HG03575 (cell line): ENCODE results near the gene ELFN2.
"Not testable (repeated sequence)": the region's sequence is repeated elsewhere in the genome, so short reads cannot be mapped to it uniquely, and the experiment has no call there.

Source experiments
- ATAC-seq: cut with Tn5 transposase; IDR thresholded peaks from one replicate; pipeline ENCODE4 v1.9.1; 2021; ENCODE audit not compliant: unreplicated experiment, insufficient number of reproducible peaks, low FRiP score; ENCODE audit errors: extremely low read depth

ELFN2 gene

GRCh38 chr22:37427135-37427710 is at the start of gene ELFN2:
Gene ELFN2 (minus strand): TSS chr22:37427479. CDS start chr22:37375534, 51,945 bp downstream.
- no peak for ATAC-seq

- no peak for ATAC-seq
Measured at GRCh38 chr22:37476389-37477329, 49.4 kb upstream of the ELFN2 start.

- no peak for ATAC-seq
Measured at GRCh38 chr22:37474447-37475090, 47.3 kb upstream of the ELFN2 start.

GRCh38 chr22:37473437-37473946 is 46.2 kb upstream of the ELFN2 start:
- no peak for ATAC-seq

- ATAC-seq, result no peak
Measured at GRCh38 chr22:37472418-37473006, 45.2 kb upstream of the ELFN2 start.

- no peak for ATAC-seq
Measured at GRCh38 chr22:37471727-37472417, 44.6 kb upstream of the ELFN2 start.

GRCh38 chr22:37470087-37470445 is 42.8 kb upstream of the ELFN2 start:
- ATAC-seq, result no peak

GRCh38 chr22:37469416-37470086 is 42.3 kb upstream of the ELFN2 start:
- ATAC-seq, result no peak

- ATAC-seq, result not testable (repeated sequence)
Measured at GRCh38 chr22:37468201-37468695, 41.0 kb upstream of the ELFN2 start.

- ATAC-seq, result no peak
Measured at GRCh38 chr22:37467391-37467955, 40.2 kb upstream of the ELFN2 start.

GRCh38 chr22:37464181-37464580 is 36.9 kb upstream of the ELFN2 start:
- ATAC-seq, result no peak

GRCh38 chr22:37462983-37463382 is 35.7 kb upstream of the ELFN2 start:
- ATAC-seq, result no peak

- ATAC-seq, result no peak
Measured at GRCh38 chr22:37462436-37462835, 35.2 kb upstream of the ELFN2 start.

GRCh38 chr22:37461961-37462360 is 34.7 kb upstream of the ELFN2 start:
- no peak for ATAC-seq

- ATAC-seq, result no peak
Measured at GRCh38 chr22:37460684-37461083, 33.4 kb upstream of the ELFN2 start.

- no peak for ATAC-seq
Measured at GRCh38 chr22:37459206-37459605, 31.9 kb upstream of the ELFN2 start.

- ATAC-seq, result no peak
Measured at GRCh38 chr22:37457093-37457893, 30.0 kb upstream of the ELFN2 start.
